Cardiac fibroblast (primary cell): ENCODE results near the gene PLA2G4D.

ENCODE experiments used
- DNase-seq, 2 donors: peaks; one replicate each; pipeline versions ENCODE4 v3.0.0 to v3.0.0-alpha.2; 2010; ENCODE audit warnings: low read depth in 2 of 2
- H3K4me3 ChIP-seq, 2 donors: replicated peaks in 1 of 2; 1 replicate in 1 of 2; 2 replicates in 1 of 2; pipeline ENCODE4 v1.5.1; 2011; ENCODE audit warnings: low read depth in 2 of 2, low read length in 2 of 2, mild to moderate bottlenecking in 2 of 2, moderate library complexity in 1 of 2
- TF ChIP-seq, protein P1 (sequence below): IDR thresholded peaks from one replicate; pipeline ENCODE4 v1.5.1; 2011; ENCODE audit warnings: low read depth, mild to moderate bottlenecking, low read length, inconsistent platforms

PLA2G4D gene

DNA sequence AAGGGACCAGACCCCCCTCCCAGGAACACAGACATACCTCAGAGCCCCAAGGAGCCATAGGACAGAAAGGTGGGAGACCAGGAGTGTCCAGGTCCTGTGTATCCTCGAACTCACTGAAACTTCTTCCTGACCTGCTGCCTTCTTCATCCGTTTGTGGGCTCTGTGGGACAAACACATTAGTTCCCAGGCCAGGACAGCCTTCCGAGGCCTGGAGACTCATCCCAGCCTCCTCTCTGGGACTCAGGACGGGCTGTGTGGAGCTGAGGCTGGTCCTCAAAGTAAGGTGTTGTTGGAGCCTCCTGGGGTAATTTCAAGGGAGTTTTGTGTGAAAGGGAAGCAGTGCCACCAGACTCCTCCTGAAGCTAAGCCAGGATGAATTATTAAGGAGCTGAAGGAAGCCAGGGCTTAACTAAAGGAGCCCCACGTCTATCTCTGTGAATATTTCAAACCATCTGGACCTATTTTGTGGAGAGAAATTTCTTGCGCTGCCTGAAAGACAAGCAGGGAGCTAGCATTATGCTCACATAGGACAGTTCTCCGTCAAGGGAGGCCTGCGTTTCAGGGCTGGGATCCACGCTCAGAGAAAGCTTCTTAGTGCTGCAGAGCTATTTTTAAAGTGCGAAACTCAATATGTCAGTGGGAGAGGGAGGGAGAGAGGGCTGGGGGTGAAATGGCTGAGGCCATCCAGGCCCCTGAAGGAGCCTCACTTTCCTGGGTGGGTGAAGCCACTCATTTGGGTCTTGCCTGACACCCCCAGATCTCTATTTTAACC, 43.7 kb downstream of the PLA2G4D start:
- TF ChIP-seq, protein P1, sequence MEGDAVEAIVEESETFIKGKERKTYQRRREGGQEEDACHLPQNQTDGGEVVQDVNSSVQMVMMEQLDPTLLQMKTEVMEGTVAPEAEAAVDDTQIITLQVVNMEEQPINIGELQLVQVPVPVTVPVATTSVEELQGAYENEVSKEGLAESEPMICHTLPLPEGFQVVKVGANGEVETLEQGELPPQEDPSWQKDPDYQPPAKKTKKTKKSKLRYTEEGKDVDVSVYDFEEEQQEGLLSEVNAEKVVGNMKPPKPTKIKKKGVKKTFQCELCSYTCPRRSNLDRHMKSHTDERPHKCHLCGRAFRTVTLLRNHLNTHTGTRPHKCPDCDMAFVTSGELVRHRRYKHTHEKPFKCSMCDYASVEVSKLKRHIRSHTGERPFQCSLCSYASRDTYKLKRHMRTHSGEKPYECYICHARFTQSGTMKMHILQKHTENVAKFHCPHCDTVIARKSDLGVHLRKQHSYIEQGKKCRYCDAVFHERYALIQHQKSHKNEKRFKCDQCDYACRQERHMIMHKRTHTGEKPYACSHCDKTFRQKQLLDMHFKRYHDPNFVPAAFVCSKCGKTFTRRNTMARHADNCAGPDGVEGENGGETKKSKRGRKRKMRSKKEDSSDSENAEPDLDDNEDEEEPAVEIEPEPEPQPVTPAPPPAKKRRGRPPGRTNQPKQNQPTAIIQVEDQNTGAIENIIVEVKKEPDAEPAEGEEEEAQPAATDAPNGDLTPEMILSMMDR: no peak
- no peak for DNase-seq
- H3K4me3 ChIP-seq: no peak overlapping the region

DNA sequence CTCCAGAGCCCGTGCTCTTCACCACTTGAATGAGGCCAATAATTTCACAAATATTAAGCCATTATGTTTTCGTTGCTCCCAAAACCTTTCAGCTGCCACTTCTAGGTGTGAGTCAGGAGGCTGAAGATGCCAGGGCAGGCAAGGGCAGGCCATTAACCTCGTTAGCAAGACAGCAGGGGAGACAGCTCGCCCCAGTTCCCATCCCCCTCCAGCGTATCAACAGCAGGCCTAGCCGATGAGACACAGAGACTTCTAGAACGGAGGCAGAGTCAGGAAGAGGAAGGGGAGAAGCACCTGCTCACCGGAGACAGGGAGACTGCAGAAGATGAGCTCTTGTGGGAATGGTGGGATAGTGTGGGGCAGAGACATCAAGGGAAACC, 45.6 kb downstream of the PLA2G4D start:
- no peak overlapping the region for H3K4me3 ChIP-seq
- no peak for DNase-seq
- TF ChIP-seq, protein P1: no peak

DNA sequence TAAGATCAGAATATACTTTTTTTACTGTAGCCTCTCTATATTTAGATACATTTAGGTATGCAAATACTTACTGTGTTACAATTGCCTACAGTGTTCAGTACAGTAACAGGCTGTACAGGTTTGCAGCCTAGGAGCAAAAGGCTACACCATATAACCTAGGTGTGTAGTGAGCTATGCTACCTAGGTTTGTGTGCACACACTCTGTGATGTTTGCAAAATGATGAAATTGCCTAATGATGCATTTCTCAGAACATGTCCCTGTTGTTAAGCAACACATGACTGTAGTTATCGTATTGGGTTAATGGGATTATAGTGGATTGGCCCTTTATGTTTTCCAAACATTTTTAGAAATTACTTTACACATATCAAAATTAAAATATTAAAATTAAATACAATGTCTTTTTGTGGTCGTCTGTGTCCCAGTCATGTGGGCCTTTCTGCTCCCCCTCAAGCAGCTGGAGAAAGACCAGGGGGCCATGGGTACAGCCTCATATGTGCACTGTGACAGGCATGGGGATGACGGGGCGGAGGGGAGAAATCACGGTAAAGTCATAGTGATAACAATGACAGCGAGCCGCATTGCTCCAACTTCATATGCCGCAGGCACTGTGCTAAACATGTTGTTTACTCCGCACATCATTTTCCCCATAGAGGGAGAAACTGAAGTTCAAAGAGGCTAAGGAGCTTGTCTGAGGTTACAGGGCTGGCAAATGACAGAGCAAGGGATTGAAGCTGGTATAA, 46.1 kb downstream of the PLA2G4D start:
- DNase-seq: no peak
- no peak overlapping the region for H3K4me3 ChIP-seq
- TF ChIP-seq, protein P1: no peak

DNA sequence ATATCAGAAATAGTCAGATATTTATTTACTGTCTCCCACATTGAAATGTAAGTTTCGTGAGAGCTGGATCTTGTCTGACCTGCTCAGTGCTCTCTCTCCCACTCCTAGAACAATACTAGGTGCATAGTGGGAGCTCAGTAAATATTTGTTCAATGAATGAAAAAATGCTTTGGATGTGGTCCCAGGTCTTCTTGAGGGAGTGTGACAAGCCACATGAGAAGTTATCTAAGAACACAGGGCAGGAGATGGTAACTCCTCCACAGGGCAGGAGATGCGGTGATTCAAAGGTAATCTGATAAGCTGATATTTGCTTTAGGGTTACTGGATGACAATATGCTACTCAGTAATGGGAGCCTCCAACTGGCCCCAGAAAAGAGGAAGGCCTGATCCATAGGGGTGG, 47.8 kb downstream of the PLA2G4D start:
- TF ChIP-seq, protein P1: no peak
- no peak overlapping the region for H3K4me3 ChIP-seq
- no peak for DNase-seq

GRCh38 chr15:42045211-42045615, 49.1 kb downstream of the PLA2G4D start:
- TF ChIP-seq, protein P1: no peak
- DNase-seq: no peak
- H3K4me3 ChIP-seq: no peak overlapping the region

- no peak for DNase-seq
- TF ChIP-seq, protein P1: no peak
- H3K4me3 ChIP-seq: no peak overlapping the region
Observed at GRCh38 chr15:42042602-42043400, 51.6 kb downstream of the PLA2G4D start.
